IMR-90 (cell line): ENCODE results near the gene SLC6A11. TPM values are rescaled to one million over a fixed set of nuclear protein-coding genes. Genes with fewer than 3 reads are reported as not detected.

ENCODE experiments used
- ATAC-seq: fragments of 200-7000 bp; cut with Tn5 transposase; 2 replicates; pipeline ENCODE4 v1.9.1; 2020; ENCODE audit warnings: low read depth, mild to moderate bottlenecking, moderate library complexity
- BruUV-seq: library from RNA; stranded (reverse); fragments of 400-500 nt; replicated peaks from 2 replicates; lab custom pipeline; 2021; lab: Mats Ljungman, UMichigan
- CTCF ChIA-PET: fragments of 300-600 bp; formaldehyde crosslinking; extraction: SDS; loops from one replicate; lab custom pipeline; 2021; ENCODE audit warnings: antibody characterized with exemption; lab: Yijun Ruan, JAX
- POLR2A ChIA-PET: fragments of 300-600 bp; sonication (Branson Sonifier 250); formaldehyde crosslinking; loops from one replicate; lab custom pipeline; 2022; ENCODE audit warnings: antibody characterized with exemption; ENCODE audit not compliant: unreplicated experiment; lab: Charles Lee
- DNase-seq: peaks from one replicate; pipeline ENCODE4 v3.0.0; 2013
- H2AFZ ChIP-seq: replicated peaks from 2 replicates; pipeline ENCODE3; 2013; ENCODE audit warnings: low read length, mild to moderate bottlenecking; ENCODE audit not compliant: poor library complexity
- H2AK5ac ChIP-seq: 2 replicates; pipeline ENCODE4 v1.6.1; 2013; ENCODE audit warnings: low read depth, low read length, inconsistent platforms
- H2AK9ac ChIP-seq: replicated peaks from 2 replicates; pipeline ENCODE3; 2013; ENCODE audit warnings: mild to moderate bottlenecking, low read depth, low read length, moderate library complexity; ENCODE audit not compliant: poor library complexity
- H2BK120ac ChIP-seq: 2 replicates; pipeline ENCODE4 v1.6.1; 2013; ENCODE audit warnings: low read depth, low read length, inconsistent platforms
- H2BK15ac ChIP-seq: 3 replicates; pipeline ENCODE4 v1.6.1; 2013; ENCODE audit warnings: low read depth, low read length, inconsistent platforms
- H2BK20ac ChIP-seq: 2 replicates; pipeline ENCODE4 v1.6.1; 2013; ENCODE audit warnings: low read depth, mild to moderate bottlenecking, inconsistent platforms, low read length, moderate library complexity
- H2BK5ac ChIP-seq: 2 replicates; pipeline ENCODE4 v1.6.1; 2013; ENCODE audit warnings: mild to moderate bottlenecking, low read depth, low read length, inconsistent platforms; ENCODE audit not compliant: poor library complexity, severe bottlenecking
- H3K14ac ChIP-seq: replicated peaks from 2 replicates; pipeline ENCODE4 v1.6.1; 2013; ENCODE audit warnings: low read depth, low read length, inconsistent platforms
- H3K18ac ChIP-seq: 2 replicates; pipeline ENCODE4 v1.6.1; 2013; ENCODE audit warnings: low read depth, low read length, control low read depth
- H3K23ac ChIP-seq: 2 replicates; pipeline ENCODE4 v1.6.1; 2013; ENCODE audit warnings: low read depth, low read length, inconsistent platforms
- H3K27ac ChIP-seq: 2 replicates; pipeline ENCODE4 v1.5.1; 2013; ENCODE audit warnings: mild to moderate bottlenecking, control low read depth, low read length; ENCODE audit not compliant: insufficient read depth
- H3K27me3 ChIP-seq: 2 replicates; pipeline ENCODE4 v1.6.1; 2013; ENCODE audit warnings: low read length; ENCODE audit not compliant: control insufficient read depth, insufficient read depth
- H3K36me3 ChIP-seq: 2 replicates; pipeline ENCODE4 v1.6.1; 2013; ENCODE audit warnings: low read length, mixed read lengths; ENCODE audit not compliant: control insufficient read depth, insufficient read depth
- H3K4ac ChIP-seq: 2 replicates; pipeline ENCODE4 v1.6.1; 2013; ENCODE audit warnings: low read depth, low read length, inconsistent platforms
- H3K4me1 ChIP-seq: 2 replicates; pipeline ENCODE4 v1.6.1; 2013; ENCODE audit warnings: low read length, mixed read lengths; ENCODE audit not compliant: control insufficient read depth, insufficient read depth
- H3K4me2 ChIP-seq: 2 replicates; pipeline ENCODE4 v1.6.1; 2013; ENCODE audit warnings: low read depth, mild to moderate bottlenecking, control low read depth, low read length, moderate library complexity
- H3K4me3 ChIP-seq: 2 replicates; pipeline ENCODE4 v1.5.1; 2013; ENCODE audit warnings: low read depth, mild to moderate bottlenecking, control low read depth, low read length, moderate library complexity; ENCODE audit not compliant: insufficient read depth
- H3K56ac ChIP-seq: 2 replicates; pipeline ENCODE4 v1.6.1; 2013; ENCODE audit warnings: low read length, inconsistent platforms; ENCODE audit not compliant: insufficient read depth; ENCODE audit errors: extremely low read depth
- H3K79me1 ChIP-seq, 2 experiments: 2 replicates each; pipeline ENCODE4 v1.6.1; 2013; ENCODE audit warnings: low read length in 2 of 2, inconsistent platforms in 1 of 2, low read depth in 1 of 2
- H3K9ac ChIP-seq: 2 replicates; pipeline ENCODE4 v1.6.1; 2013; ENCODE audit warnings: low read depth, low read length, control low read depth
- H3K9me1 ChIP-seq: 2 replicates; pipeline ENCODE4 v1.6.1; 2013; ENCODE audit warnings: low read length, inconsistent platforms; ENCODE audit not compliant: insufficient read depth
- H3K9me3 ChIP-seq: 2 replicates; pipeline ENCODE4 v1.6.1; 2013; ENCODE audit warnings: low read length; ENCODE audit not compliant: control insufficient read depth, insufficient read depth
- H4K20me1 ChIP-seq: 2 replicates; pipeline ENCODE4 v1.6.1; 2013; ENCODE audit warnings: low read length, inconsistent platforms; ENCODE audit not compliant: insufficient read depth
- H4K5ac ChIP-seq: 2 replicates; pipeline ENCODE4 v1.6.1; 2013; ENCODE audit warnings: mild to moderate bottlenecking, low read depth, low read length, control low read depth
- H4K8ac ChIP-seq, 2 experiments: 2 replicates each; pipeline ENCODE4 v1.6.1; 2013; ENCODE audit warnings: low read depth in 2 of 2, low read length in 2 of 2, control low read depth in 1 of 2, inconsistent platforms in 1 of 2
- H4K91ac ChIP-seq: 2 replicates; pipeline ENCODE4 v1.6.1; 2013; ENCODE audit warnings: low read depth, low read length, inconsistent platforms; ENCODE audit not compliant: insufficient read depth
- CEBPB ChIP-seq: IDR thresholded peaks from 2 replicates; pipeline ENCODE4 v1.6.1; 2012; ENCODE audit warnings: low read depth, low read length, improper control_type of control experiment
- FOS ChIP-seq: fragments of 150-350 bp; IDR thresholded peaks from 2 replicates; pipeline ENCODE4 v1.6.1; 2016; ENCODE audit warnings: low read depth, low read length
- MAFK ChIP-seq: IDR thresholded peaks from 2 replicates; pipeline ENCODE4 v1.6.1; 2012; ENCODE audit warnings: low read depth, low read length, improper control_type of control experiment
- POLR2A ChIP-seq: IDR thresholded peaks from 2 replicates; pipeline ENCODE4 v1.6.1; 2012; ENCODE audit warnings: mild to moderate bottlenecking, low read depth, low read length
- RAD21 ChIP-seq: IDR thresholded peaks from 2 replicates; pipeline ENCODE4 v1.6.1; 2012; ENCODE audit warnings: low read length, improper control_type of control experiment
- RFX5 ChIP-seq: IDR thresholded peaks from 2 replicates; pipeline ENCODE4 v1.8.0; 2012; ENCODE audit warnings: low read depth, mild to moderate bottlenecking, low read length, moderate library complexity
- WGBS, 2 experiments: methylation state at CpG; one replicate each; pipeline versions ENCODE4 v1.1.5 to v1.1.7; 2013; ENCODE audit warnings: missing lambda C conversion rate in 2 of 2; ENCODE audit not compliant: insufficient read length in 1 of 2; ENCODE audit errors: extremely low coverage in 2 of 2; 5-methylcytosine and 5-hydroxymethylcytosine counted together
- dilution Hi-C: fragments of 300-500 bp; cut with HindIII; formaldehyde crosslinking; loops from one replicate; pipeline ENCODE4 v1.14.3; 2018; ENCODE audit warnings: low sequenced_read_pairs; ENCODE audit not compliant: unreplicated experiment
- in situ Hi-C: fragments of 300-500 bp; cut with MboI; formaldehyde crosslinking; loops from 3 replicates; pipeline ENCODE4 v1.14.3; 2019; ENCODE audit warnings: low sequenced_read_pairs, inconsistent platforms, mixed read lengths
- intact Hi-C: fragments of 100-400 bp; cut with micrococcal nuclease; formaldehyde crosslinking; loops from 2 replicates; pipeline ENCODE4 v1.10.0; 2022
- polyA plus RNA-seq, 3 experiments: library from polyadenylated mRNA; depleted of rRNA; stranded (reverse); fragments of >200 nt; gene quantifications; 2 replicates each; pipeline ENCODE4 v1.2.3, GENCODE V29; 2012; ENCODE audit warnings: low replicate concordance in 1 of 3
- total RNA-seq: library from RNA; depleted of rRNA; stranded (reverse); fragments of >200 nt; gene quantifications from 2 replicates; pipeline ENCODE4 v1.2.3, GENCODE V29; 2012

SLC6A11 gene
- total and polyA plus RNA-seq, 2 of the 4 experiments (the other 2 are of a cell fraction), result not detected

DNA sequence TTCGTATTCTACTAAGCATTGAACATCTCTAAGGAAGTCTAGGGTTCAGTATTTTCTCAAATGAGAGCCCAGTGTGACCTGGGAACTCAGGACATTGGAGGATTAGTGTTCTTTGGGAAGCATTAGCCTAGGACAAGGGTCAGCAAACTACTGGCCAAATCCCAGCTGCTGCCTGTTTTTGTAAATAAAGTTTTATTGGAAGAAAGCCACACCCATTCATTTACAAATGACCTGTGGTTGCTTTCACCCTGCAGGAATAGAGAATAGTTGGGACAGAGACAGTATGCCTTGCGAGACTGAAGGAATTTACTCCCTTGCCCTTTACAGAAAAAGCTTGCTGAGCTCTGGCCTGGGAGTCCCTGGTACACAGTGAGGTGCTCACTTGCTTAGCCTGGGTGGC, 20.6 kb downstream of the SLC6A11 start:
- no peak overlapping the region for H2BK5ac ChIP-seq
- H4K8ac ChIP-seq, result no peak overlapping the region
- no peak overlapping the region for H2AK5ac ChIP-seq
- no peaks in the 10 kb centered on the region for H3K36me3 ChIP-seq
- TF ChIP-seq RFX5, result no peak
- TF ChIP-seq MAFK, result no peak
- TF ChIP-seq POLR2A, result no peak
- TF ChIP-seq RAD21, result no peak
- no peak for TF ChIP-seq CEBPB
- no peak for TF ChIP-seq FOS
- H4K5ac ChIP-seq, result no peak overlapping the region
- H3K14ac ChIP-seq, result no peak overlapping the region
- H3K23ac ChIP-seq, result no peak overlapping the region
- H3K4ac ChIP-seq, result no peak overlapping the region
- H3K9ac ChIP-seq, result no peak overlapping the region
- no peaks in the 10 kb centered on the region for H3K9me3 ChIP-seq
- H2AK9ac ChIP-seq, result no peak overlapping the region
- H2BK20ac ChIP-seq, result no peak overlapping the region
- no peaks in the 10 kb centered on the region for H3K79me1 ChIP-seq
- no peak overlapping the region for H3K18ac ChIP-seq
- no peak overlapping the region for H3K4me2 ChIP-seq
- intact Hi-C loops (no loop called here), dilution Hi-C loops (no loop called here), in situ Hi-C loops (no loop called here)
- WGBS, 2 experiments, result no CpG with 5 or more reads among the region's 2 CpGs
- no peak overlapping the region for H2AFZ ChIP-seq
- ATAC-seq (no peak), DNase-seq (no peak)
- H3K4me3 ChIP-seq, result no peak overlapping the region
- H3K27me3 ChIP-seq, result peaks cover 6% of the 10 kb centered on the region; the same call in 1 of the 2 replicates
- H4K91ac ChIP-seq, result no peak overlapping the region
- H3K56ac ChIP-seq, result no peak overlapping the region
- no TSS peak for BruUV-seq
- H2BK15ac ChIP-seq, result no peak overlapping the region
- POLR2A ChIA-PET, result no interaction called here
- CTCF ChIA-PET, result interaction anchor here (0.9 kb wide), 1 partner anchor 87 kb away, joined by 3 read pairs; no protein-coding TSS in a partner anchor
- no peak overlapping the region for H2BK120ac ChIP-seq
- no peaks in the 10 kb centered on the region for H3K4me1 ChIP-seq
- no peaks in the 10 kb centered on the region; the same call in 1 of the 2 replicates for H4K20me1 ChIP-seq
- H3K27ac ChIP-seq, result no peak overlapping the region
- H3K9me1 ChIP-seq, result no peaks in the 10 kb centered on the region
